Sigmoid colon (tissue), 7 donors: ENCODE data around the gene COL23A1. TPM values are rescaled to one million over a fixed set of nuclear protein-coding genes. Genes with fewer than 3 reads are reported as not detected.

Experiments used
- DNase-seq: peaks from one replicate; pipeline ENCODE4 v3.0.0-alpha.2; 2019
- H3K27ac ChIP-seq, 4 donors: fragments of 200-600 bp; sonication (generic); one replicate each; pipeline ENCODE4 v1.5.1; 2016 to 2019; ENCODE audit warnings: mild to moderate bottlenecking in 1 of 4
- H3K27me3 ChIP-seq, 3 donors: fragments of 200-600 bp; sonication (generic); one replicate each; pipeline ENCODE4 v1.5.1; 2019; ENCODE audit warnings: mild to moderate bottlenecking in 1 of 3
- H3K36me3 ChIP-seq, 4 donors: fragments of 200-600 bp; sonication (generic); one replicate each; pipeline ENCODE4 v1.5.1; 2016 to 2019
- H3K4me1 ChIP-seq, 4 donors: fragments of 200-600 bp; sonication (generic); one replicate each; pipeline ENCODE4 v1.5.1; 2017 to 2019
- H3K4me3 ChIP-seq, 4 donors: fragments of 200-600 bp; sonication (generic); one replicate each; pipeline ENCODE4 v1.5.1; 2017 to 2019; ENCODE audit warnings: mild to moderate bottlenecking in 2 of 4, moderate library complexity in 1 of 4
- H3K9me3 ChIP-seq, 4 donors: fragments of 200-600 bp in 3 of 4; sonication (generic) in 3 of 4; one replicate each; pipeline versions ENCODE4 v1.5.1 to v1.6.1; 2013 to 2019
- EP300 ChIP-seq, 4 donors: sonication (generic); formaldehyde crosslinking; IDR thresholded peaks; one replicate each; pipeline ENCODE4 v1.6.1; 2017; ENCODE audit warnings: antibody characterized with exemption in 4 of 4
- POLR2A ChIP-seq, 2 donors: fragments of 450-650 bp; IDR thresholded peaks; one replicate each; pipeline ENCODE4 v1.6.1; 2016; ENCODE audit warnings: antibody characterized with exemption in 2 of 2, mild to moderate bottlenecking in 2 of 2, moderate library complexity in 2 of 2
- POLR2AphosphoS5 ChIP-seq, 4 donors: sonication (generic); formaldehyde crosslinking; IDR thresholded peaks; one replicate each; pipeline ENCODE4 v1.6.1; 2017; ENCODE audit warnings: antibody characterized with exemption in 4 of 4
- WGBS, 2 donors: extraction: QIAGEN DNeasy Blood & Tissue Kit; methylation state at CpG; one replicate each; pipeline ENCODE4 v1.1.7; 2013; 5-methylcytosine and 5-hydroxymethylcytosine counted together
- intact Hi-C: fragments of 100-400 bp; cut with DNase I; formaldehyde crosslinking; loops from one replicate; pipeline ENCODE4 v1.15.1; 2023
- polyA plus RNA-seq, 3 donors: library from polyadenylated mRNA; stranded (reverse); fragments of 200-250 nt; gene quantifications; one replicate each; pipeline ENCODE4 v1.2.3, GENCODE V29; 2013
- total RNA-seq, 4 donors: library from RNA; depleted of rRNA; stranded (reverse); fragments of >200 nt; gene quantifications; one replicate each; pipeline ENCODE4 v1.1.0, GENCODE V29; 2016
- TF ChIP-seq, protein P1 (sequence below), 4 experiments: fragments of 450-650 bp in 3 of 4; fragments of 200-600 bp in 1 of 4; IDR thresholded peaks; one replicate each; pipeline ENCODE4 v1.5.1; 2016 to 2019; ENCODE audit warnings: antibody characterized with exemption in 4 of 4, mild to moderate bottlenecking in 3 of 4, moderate library complexity in 2 of 4
- donor health status: healthy with polysubstance abuse.
- donor health status: Bipolar disorder and iron deficiency.
- donor health status: healthy.

The COL23A1 gene
- total and polyA plus RNA-seq, 7 donors = 0.28 to 1.2 (median 0.57) TPM; not detected in 1

DNA sequence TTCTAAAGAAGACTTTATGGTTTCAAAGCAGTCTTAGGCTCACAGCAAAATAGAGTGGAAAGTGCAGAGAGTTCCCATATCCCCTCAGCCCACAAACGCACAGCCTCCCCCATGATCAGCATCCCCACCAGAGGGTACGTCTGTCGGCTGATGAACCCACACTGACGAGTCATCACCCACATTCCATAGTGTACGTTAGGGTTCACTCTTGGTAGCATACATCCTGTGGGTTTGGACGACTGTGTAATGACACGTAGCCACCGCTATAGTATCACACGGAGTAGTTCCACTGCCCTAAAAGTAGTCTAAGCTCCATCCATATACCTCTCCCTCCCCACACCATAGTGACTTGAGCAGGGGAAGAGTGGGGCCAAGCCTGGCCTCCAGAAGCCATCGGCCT lies 221.9 kb downstream of the COL23A1 start:
- intact Hi-C loops = no loop called here
- 73 to 86% methylated on average over 10 of the region's 10 CpGs for WGBS, 2 donors
- peaks cover 0 to 12% (median 8%) of the 10 kb centered on the region in 4 donors for H3K4me1 ChIP-seq
- no peaks in the 10 kb centered on the region for H3K9me3 ChIP-seq
- no peak overlapping the region for H3K4me3 ChIP-seq
- no peak overlapping the region for H3K27ac ChIP-seq
- H3K27me3 ChIP-seq = peaks cover 0 to 1% (median 0%) of the 10 kb centered on the region in 3 donors
- H3K36me3 ChIP-seq = no peaks in the 10 kb centered on the region
- DNase-seq = no peak
- TF ChIP-seq EP300 (IDR thresholded peaks at IDR 0.05) = no peak

DNA sequence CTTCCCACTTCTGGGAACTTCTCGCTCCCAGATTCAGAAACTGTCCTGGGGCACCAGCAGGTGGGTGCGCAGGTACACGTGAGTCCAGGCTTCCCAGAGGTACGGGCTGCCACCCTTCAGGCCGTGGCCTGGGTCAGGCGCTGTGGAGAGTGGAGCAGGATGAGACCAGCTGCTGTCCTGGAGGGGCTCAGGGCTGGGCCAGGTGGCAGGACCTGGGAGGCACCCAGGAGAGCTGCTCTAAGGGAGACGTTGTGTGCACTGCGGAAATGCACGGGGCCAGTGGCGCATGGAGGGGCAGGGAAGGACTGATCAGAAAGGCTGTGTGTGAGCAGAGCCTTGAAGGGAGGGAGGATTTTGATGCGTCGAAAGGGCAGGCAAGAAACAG lies 222.5 kb downstream of the COL23A1 start:
- H3K27me3 ChIP-seq = no peaks in the 10 kb centered on the region
- WGBS, 2 donors = 86 to 91% methylated on average over 12 of the region's 12 CpGs
- H3K9me3 ChIP-seq = no peaks in the 10 kb centered on the region
- H3K4me3 ChIP-seq = no peak overlapping the region
- no peak overlapping the region for H3K27ac ChIP-seq
- H3K36me3 ChIP-seq = no peaks in the 10 kb centered on the region
- TF ChIP-seq, protein P1, sequence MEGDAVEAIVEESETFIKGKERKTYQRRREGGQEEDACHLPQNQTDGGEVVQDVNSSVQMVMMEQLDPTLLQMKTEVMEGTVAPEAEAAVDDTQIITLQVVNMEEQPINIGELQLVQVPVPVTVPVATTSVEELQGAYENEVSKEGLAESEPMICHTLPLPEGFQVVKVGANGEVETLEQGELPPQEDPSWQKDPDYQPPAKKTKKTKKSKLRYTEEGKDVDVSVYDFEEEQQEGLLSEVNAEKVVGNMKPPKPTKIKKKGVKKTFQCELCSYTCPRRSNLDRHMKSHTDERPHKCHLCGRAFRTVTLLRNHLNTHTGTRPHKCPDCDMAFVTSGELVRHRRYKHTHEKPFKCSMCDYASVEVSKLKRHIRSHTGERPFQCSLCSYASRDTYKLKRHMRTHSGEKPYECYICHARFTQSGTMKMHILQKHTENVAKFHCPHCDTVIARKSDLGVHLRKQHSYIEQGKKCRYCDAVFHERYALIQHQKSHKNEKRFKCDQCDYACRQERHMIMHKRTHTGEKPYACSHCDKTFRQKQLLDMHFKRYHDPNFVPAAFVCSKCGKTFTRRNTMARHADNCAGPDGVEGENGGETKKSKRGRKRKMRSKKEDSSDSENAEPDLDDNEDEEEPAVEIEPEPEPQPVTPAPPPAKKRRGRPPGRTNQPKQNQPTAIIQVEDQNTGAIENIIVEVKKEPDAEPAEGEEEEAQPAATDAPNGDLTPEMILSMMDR (IDR thresholded peaks at IDR 0.05) = no peak
- TF ChIP-seq EP300 (IDR thresholded peaks at IDR 0.05) = no peak
- no peak for TF ChIP-seq POLR2A (IDR thresholded peaks at IDR 0.05)
- no peak for TF ChIP-seq POLR2AphosphoS5 (IDR thresholded peaks at IDR 0.05)
- intact Hi-C loops = no loop called here
- peaks cover 0 to 12% (median 8%) of the 10 kb centered on the region in 4 donors for H3K4me1 ChIP-seq
- no peak for DNase-seq

DNA sequence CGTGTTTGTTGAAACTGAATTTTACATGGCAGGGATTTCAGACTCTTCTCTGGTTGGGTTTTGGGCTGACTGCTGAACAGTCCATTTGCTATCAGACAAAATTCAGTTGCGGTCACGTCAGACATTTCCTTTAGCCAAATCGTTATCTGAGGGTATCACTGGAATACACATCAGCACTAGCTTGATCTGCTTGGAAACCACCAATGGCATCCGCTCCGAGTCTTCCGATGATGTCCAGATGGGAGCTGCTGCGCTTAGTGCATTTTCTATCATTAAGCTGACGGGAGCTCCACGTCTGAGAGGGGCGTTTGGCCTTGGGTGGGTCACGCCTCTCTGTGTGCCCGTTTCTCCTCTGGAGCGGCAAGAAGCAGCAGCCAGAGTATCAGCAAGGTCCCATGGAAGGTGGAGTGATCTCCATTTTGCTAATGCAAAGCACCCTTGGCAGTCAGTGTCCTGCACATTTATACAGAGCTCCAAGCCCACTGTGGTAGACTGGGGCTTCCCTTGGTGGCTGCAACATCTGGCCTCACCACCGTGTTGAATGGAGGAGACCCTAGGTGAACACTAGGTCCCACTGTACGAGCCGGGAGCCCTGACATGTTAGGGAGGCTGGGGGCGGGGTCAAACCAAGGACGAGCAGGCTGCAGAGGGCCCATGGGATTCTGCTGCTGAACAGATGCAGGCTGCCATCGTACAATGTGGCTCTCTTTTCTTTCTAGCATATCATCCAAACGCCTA lies 223.0 kb downstream of the COL23A1 start:
- H3K27ac ChIP-seq = no peak overlapping the region
- DNase-seq = no peak
- TF ChIP-seq POLR2AphosphoS5 (IDR thresholded peaks at IDR 0.05) (no peak), POLR2A (IDR thresholded peaks at IDR 0.05) (no peak), EP300 (IDR thresholded peaks at IDR 0.05) (no peak)
- TF ChIP-seq, protein P1 (IDR thresholded peaks at IDR 0.05) = no peak
- no peaks in the 10 kb centered on the region for H3K9me3 ChIP-seq
- H3K4me1 ChIP-seq = peaks cover 0 to 7% (median 4%) of the 10 kb centered on the region in 4 donors
- no peaks in the 10 kb centered on the region for H3K27me3 ChIP-seq
- H3K36me3 ChIP-seq = no peaks in the 10 kb centered on the region
- 82 to 88% methylated on average over 21 of the region's 21 CpGs for WGBS, 2 donors
- intact Hi-C loops = no loop called here
- H3K4me3 ChIP-seq = no peak overlapping the region

DNA sequence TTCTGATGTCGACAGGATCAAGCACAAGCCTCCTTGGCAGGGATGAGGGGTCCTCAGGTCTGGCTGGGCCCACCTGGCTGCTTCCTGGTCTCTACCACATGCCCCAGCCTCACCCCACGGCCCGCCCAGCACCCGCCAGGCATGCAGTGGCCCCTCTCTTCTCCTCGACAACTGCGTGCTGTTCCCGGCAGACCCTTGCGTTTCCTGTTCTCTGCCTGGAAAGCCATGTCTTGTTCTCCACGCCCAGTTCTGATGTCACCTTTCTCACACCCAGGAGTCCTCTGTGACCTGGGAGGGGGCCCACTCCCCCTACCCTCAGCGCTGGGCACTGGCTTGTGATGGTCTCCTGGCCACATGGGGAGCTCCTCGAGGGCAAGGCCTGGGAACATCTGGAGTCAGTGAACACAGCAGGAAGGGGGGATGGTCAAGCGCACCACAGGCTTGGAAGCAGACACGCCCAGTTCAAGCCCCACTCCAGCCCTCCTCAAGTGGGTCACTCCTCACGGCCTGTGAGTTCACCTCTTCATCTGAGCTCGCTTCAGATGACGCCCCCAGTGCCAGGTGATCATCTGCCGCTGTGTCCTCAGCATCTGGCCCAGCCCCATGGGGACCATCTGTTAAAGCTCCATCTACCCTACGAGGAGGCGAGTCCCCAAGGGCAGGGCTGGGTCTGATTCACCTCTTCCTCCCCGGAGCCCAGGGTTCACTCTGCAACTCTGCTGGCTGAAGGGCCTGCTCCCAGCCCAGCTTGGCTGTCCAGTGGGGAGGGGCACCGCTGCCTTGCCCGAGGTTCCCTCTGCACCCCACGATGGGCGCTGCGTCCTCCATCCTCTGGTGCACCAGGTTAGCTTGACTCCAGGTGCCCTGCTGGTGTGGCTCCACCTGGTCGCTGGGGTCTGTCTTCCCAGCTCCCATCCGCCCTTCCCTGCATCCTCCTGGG lies 224.4 kb downstream of the COL23A1 start:
- Histone ChIP-seq H3K4me3 (no peak overlapping the region), H3K27ac (no peak overlapping the region), H3K9me3 (no peaks in the 10 kb centered on the region), H3K4me1 (no peaks in the 10 kb centered on the region), H3K36me3 (no peaks in the 10 kb centered on the region), H3K27me3 (no peaks in the 10 kb centered on the region)
- 81 to 88% methylated on average over 27 of the region's 27 CpGs for WGBS, 2 donors
- intact Hi-C loops = no loop called here
- TF ChIP-seq EP300 (IDR thresholded peaks at IDR 0.05) (no peak), POLR2A (IDR thresholded peaks at IDR 0.05) (no peak), POLR2AphosphoS5 (IDR thresholded peaks at IDR 0.05) (no peak)
- TF ChIP-seq, protein P1 (IDR thresholded peaks at IDR 0.05) = no peak
- DNase-seq = no peak

DNA sequence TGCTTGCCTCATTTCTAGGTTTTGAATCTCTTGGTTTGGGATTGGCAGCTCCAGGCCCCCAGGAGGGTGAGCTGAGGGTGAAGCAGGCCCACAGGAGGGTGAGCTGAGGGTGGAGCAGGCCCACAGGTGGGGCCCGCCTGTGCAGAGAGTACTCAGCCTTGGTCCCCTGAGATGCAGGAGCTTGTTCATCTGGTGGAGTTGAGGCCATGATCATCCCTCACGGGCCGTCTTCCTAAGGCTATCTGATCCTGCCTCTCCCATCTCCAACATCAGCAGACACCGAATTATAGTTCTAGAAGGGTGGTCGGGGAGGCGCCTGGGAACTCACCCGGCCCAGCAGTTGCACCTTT lies 225.9 kb downstream of the COL23A1 start:
- intact Hi-C loops = no loop called here
- TF ChIP-seq POLR2A (IDR thresholded peaks at IDR 0.05) (no peak), EP300 (IDR thresholded peaks at IDR 0.05) (no peak), POLR2AphosphoS5 (IDR thresholded peaks at IDR 0.05) (no peak)
- TF ChIP-seq, protein P1 (IDR thresholded peaks at IDR 0.05) = no peak
- Histone ChIP-seq H3K4me3 (no peak overlapping the region), H3K27ac (no peak overlapping the region), H3K27me3 (no peaks in the 10 kb centered on the region), H3K9me3 (no peaks in the 10 kb centered on the region), H3K4me1 (no peaks in the 10 kb centered on the region), H3K36me3 (no peaks in the 10 kb centered on the region)
- no peak for DNase-seq
- WGBS, 2 donors = 86 to 93% methylated on average over 7 of the region's 7 CpGs
